NCI-H2196 treated with DMSO at 0.1 percent for 48 hours (cell line): ENCODE results near the gene TLE6.
"Not testable (repeated sequence)": the region's sequence is repeated elsewhere in the genome, so short reads cannot be mapped to it uniquely, and the experiment has no call there.

Experiments used
- DNase-seq: peaks from one replicate; lab custom pipeline; 2025; ENCODE audit not compliant: unreplicated experiment; lab: John Stamatoyannopoulos, UW

The TLE6 gene

DNA sequence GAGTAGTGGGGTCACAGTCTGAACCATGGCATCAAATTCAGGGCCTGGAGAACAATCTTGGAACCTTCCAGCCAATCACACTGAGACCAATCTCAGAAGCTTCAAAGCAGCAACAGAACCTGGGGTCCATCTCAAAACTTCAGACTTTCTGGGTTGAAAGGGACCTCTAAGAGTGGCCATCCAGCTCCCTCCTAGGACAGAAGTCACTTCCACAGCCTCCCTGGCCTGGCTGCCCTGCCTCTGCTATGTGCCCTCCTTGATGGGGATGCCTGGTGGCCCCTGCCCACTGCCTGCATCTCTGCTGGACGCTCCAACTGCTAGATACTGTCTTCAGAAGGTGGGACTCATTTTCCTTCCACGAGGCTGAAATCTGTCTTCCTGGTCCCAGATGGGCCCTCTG lies 49.9 kb downstream of the TLE6 start:
- no peak for DNase-seq

DNA sequence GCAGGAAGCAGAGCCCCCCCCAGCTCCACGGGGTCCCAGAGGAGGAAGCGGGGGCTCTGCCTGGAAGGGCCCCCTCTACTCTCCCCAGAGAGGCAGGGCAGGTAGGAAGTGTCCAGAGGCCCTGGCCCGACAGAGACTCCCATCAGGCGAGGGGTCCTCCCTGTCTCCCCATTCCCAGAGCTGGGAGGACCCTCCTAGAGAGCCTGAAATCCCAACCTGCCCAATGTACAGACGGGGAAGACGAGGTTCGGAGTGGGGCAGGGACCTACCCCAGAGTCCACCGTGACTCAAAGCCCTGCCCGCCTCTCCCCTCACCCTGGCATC lies 50.6 kb downstream of the TLE6 start:
- no peak for DNase-seq

DNA sequence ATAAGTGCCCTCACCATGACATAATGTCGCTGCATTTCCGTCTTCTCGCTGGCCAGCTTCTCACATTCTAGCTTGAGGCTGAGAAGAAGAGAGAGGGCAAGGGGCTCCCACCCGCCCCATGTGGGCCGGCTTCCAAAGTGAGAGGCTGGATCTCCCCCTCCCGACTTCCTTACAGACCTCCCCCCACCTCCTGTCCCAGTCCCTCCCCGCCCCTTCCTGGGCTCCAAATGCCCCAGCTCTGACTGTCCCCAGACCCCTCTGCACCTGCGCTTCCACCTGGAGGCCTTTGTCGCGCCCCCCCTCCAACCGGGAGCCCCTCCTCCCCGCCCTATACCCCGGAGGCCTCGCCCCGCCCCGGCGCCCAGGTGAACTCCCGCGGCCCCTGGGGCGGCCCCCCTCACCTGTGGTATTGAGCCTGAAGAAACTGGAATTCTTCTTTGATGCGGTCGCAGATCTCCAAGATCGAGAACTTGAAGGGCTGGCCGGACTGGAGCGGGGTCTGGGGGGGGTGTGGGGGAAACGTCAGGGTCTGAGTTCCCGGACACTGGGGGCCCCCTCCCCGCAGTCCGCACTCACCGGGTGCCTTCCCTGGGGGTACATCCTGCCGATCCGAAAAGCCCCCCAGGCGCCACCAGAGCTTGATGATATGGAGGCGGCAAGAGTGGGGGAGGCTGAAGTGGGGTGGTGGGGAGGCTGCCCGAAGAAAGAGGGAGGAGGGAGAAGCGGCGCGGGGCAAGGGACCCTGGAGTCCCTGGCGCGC lies 51.1 kb downstream of the TLE6 start:
- no peak for DNase-seq

DNA sequence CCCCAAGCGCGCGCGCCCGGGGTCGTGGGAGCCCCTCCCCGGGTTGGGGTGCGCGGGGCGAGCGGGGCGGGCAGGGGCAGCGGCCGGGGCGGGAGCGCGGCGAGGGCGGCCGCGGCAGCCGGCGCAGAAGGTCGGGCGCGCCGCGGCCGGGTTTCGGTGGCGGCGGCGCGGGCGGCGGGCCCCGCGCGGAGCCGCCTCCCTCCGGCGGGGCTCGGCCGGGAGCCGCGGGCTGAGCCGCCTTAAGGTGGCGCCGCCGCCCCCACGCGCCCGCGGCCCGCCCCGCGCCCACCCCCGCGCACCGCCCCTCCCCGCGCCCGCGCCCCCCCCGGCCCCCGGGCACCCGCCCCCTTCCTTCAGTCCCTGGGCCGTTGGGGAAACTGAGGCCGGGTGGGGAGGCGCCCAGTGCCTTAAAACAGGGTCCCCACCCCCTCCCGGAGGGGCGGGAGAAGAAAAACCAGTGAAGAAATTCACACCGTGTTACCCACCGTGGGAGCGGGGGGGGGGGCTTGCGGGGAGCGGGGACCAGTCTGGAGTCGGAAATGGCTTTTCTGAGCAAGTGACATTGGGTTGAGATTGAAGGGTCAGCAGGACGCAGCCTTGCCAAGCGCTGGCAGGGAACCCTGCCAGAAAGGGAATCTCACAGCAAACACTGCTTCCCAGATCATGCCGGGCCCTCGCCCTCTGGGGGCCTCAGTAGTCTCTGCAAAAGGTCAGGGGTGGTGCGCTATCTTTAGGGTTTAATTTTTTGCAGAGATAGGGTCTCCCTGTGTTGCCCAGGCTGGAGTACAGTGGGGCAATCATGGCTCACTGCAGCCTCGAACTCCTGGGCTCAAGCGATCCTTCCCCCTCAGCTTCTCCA lies 51.9 kb downstream of the TLE6 start, which contains the start of gene TLE2:
Gene TLE2 (minus strand): TSS at position 216 of the 859 bp plus-strand sequence. CDS start 376 bp downstream, outside the sequence.
- no peak for DNase-seq

DNA sequence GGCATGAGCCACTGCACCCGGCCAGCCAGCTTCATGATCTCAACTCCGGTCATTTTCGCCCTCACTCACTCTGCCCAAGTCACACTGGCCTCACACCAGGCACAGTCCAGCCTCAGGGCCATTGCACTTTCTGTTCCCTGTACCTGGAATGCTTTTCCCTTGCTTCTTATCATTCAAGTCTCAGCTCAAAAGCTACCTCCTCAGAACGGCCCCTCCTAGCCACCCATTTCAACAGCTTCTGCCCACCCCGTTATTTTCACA lies 54.2 kb downstream of the TLE6 start:
- DNase-seq = no peak

DNA sequence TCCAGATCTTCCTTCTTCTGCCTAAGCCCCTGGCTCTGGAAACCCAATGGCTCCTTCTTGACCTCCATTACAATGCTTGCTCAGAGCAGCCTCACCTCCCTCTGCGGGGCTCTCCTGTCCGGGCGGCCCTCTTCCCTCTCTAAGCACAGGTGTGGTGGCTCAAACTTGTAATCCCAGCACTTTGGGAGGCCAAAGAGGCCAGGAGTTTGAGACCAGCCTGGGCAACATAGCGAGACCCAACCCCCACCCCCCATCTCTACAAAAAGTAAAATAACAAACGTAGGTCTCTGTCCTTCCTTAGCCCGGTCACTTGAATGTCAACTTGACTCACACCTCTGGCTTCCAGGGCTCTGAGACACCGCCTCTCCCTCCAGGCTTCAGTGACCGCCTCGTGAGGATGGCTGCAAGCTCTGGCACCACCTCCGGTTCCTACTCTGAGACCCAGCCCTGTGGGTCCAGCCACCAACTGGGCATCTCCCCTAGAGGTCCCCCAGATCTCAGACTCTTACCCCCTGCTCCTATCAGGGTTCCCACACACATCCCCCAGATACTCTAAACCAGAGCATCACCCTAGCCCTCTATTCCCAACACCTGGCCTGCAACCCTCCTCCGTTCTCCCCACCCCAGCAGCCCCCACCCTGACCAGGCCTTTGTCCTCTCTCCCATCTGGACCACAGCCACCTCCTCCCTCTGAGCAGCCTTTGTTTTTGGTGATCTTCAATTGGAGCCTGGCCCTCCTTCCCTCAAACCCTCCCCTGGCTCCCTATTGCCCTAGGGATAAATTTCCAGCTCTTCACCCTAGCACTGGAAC lies 56.4 kb downstream of the TLE6 start:
- DNase-seq = no peak

DNA sequence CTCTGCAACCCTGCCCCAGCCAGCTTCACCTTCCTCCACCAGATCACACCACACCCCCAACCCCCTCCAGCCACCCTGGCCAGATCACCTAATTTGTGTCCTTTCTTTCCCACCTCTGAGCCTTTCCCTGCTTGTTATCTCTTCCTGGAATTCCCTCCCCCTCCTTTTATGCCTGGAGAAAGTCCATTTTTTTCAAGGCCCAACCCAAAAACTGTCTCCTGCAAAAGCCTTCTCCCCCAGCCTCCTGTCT lies 57.0 kb downstream of the TLE6 start:
- no peak for DNase-seq

DNA sequence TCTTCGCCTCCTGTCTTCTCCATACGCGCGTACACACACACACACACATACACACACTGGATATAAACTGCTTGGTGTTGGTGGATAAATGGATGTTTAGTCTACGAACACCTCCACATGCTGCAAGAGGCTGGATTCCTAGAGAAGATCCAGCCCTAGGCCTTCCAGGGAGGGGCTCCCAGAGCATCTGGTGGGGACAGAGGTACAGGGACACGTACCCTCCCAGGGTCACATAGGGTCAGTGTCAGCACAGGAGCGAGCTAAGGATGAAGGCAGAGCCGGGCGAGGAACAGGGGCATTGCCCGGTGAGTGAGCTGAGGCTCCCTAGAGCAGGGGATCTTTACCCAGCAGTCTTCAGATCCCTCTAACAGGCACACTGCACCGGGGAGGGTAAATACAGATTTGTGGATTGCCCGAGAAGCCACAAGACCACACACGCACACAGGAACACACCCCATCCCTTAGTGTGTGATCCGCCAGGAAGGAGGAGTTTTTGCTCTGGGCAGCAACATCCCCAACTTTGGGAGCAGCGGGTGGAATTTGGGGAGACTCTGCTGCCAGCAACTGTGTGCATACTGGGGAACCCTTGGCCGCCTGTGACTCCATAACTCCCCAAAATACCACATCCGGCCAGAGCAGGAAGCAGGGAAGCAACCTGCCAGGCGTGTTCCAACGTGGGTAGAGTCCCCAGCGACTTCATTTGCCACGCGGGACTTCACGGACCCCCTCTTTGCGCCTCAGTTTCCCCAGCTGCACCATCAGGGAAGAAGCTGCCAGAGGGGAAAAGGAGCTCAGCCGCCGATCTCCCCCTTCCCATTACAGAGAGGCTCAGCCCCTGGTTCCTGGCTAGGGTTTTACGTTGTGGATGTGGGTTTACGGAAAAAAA lies 57.5 kb downstream of the TLE6 start:
- no peak for DNase-seq

DNA sequence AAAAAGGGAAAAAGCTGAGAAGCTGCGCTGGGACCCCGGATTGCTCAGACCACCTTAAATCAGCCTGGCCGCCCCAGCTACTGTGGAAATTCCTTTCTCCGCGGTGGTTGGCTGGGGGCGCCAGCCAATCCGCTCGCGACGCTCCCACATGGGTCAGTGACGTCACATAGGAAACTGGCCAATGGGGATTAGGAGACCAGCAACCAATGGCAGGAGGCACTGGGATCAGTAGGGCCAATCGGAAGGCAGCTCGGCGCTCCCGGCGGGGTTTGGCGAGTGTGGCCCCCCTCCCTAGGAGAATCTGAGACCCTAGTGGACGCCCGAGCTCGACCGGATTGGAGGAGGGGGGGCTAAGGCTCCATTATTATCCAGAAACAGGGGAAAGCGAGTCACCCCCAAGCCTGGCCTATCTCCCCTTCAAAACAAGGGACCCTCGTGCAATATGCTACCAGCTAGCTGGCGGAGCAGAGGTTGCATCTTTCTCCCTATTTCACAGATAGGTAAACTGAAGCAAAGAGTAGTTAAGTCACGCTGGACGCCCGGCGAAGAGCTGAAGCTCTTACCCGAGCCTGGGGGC lies 58.3 kb downstream of the TLE6 start:
- DNase-seq = peak; percentile 97

DNA sequence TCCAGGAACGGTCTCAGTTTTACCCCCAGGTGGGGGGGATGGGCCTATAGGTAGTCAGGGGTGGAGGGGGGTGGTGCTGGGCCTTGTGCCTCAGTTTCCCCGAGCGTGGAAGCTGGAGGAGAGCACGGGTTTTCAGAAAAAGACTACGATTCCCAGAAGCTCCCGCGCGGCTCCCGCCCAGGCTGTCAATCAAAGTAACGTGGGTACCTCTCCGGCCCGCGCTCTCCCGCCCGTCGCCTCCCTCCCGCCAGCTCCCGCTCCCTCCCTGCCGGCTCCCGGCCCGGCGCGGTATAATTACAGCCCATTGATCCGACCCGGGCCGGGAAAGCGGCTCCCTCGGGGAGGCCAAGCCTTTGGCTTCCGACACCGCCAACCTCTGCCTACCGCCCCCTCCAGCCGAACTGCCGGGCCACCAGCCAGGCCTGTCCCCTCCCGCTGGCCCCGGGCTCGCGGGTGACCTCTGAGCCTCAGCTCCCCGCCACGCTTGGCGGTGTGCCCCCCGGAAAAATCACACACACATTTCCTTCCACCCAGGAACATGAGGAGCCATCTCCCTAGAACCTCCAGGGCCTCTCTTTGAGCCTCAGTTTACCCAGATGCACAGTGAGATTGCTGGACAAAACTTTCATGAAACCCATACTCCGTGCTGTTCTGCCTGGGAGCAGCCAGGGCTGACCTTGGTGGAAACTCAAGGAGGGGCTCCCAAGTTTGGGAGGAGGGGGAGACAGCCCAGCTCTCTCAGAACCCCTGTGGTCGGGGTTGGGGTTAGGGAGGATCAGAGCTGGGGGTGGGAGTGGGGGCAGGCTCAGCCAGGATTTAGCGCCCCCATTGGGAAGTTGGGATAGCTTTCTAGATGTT lies 59.0 kb downstream of the TLE6 start:
- peak; percentile 94 for DNase-seq

DNA sequence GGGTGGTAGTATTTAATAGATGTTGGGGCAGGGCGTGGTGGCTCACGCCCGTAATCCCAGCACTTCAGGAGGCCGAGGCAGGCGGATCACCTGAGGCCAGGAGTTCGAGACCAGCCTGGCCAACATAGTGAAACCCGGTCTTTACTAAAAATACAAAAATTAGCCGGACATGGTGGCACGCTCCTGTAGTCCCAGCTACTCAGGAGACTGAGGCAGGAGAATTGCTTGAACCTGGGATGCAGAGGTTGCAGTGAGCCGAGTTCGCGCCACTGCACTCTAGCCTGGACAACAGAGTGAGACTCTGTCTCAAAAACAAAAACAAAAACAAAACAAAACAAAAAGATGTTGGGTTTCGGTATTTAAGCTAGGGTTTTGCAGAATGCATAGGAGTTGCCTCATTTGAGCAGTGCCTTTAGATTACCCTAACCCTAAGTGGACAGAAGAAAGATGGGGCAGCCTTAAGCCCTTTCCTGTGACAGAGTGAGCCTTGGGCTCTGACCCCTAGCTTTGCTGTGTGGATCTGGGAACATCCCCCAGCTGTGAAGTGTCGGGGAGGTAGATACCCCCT lies 59.7 kb downstream of the TLE6 start:
- not testable (repeated sequence) for DNase-seq

DNA sequence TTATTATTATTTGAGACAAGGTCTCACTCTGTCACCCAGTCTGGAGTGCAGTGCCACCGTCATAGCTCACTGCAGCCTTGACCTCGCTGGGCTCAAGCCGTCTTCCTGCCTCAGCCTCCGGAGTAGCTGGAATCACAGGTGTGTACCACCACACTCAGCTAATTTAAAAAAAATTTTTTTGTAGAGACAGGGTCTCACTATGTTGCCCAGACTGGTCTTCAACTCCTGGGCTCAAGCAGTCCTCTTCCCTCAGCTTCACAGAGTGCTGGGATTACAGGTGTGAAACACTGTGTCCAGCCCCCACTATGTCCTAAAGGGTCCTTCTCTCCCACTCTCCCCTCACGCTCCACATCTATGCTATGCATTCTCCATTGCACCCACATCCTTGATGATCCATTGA lies 60.9 kb downstream of the TLE6 start:
- no peak for DNase-seq

DNA sequence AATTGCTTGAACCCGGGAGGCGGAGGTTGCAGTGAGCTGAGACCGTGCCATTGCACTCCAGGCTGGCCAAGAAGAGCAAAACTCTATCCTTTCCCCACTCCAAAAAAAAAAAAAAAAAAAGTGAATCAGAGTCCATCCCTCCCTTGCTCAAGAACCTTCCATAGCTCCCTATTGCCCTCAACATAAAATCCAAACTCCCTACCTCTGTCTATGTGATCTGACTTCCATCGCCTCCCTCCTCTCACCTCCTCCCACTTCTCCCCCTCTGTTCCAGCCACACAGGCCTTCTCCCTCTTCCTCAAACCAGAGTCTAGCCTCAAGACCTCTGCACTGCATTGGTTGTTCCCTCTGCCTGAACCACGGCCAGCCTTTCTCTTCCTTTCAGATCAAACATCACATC lies 61.8 kb downstream of the TLE6 start:
- DNase-seq = no peak

DNA sequence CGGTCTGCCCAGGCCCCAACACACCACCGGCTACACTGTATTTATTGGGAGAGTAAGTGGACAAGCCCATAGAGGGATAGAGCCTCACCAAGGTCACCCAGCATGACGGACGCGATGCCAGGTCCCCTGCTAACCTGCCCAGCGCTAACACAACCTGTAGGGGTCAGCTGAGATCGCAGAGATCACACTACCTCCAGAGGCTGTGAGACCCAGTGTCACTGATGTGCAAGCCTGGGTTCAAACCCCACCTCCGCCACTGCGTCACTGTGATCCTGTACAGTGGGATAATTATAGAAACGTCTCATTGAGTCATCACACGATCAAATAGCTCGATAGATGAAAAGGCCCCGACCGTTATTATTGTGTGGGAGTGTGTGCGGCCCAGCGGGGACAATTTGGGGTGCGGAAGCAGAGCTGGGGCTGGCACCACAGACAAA lies 62.3 kb downstream of the TLE6 start:
- no peak for DNase-seq

DNA sequence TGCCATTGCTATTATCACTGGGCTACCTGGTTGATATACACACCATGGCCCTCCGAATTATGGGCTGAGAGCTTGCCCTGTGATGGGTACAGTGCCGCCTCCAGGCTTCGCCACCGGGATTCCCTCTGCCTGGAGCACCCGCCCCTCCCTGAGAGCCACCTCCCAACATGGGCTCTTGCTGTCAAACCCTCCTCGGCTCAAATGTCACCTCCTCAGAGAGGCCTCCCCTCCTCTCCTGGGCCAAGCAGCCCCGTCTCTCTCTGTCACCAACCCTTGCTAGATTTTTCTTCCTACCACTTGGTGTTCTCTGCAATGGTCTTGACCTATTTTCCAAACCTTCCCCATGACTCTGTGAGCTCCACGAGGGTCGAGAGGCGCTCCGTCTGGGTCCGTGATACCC lies 64.0 kb downstream of the TLE6 start:
- DNase-seq = no peak

DNA sequence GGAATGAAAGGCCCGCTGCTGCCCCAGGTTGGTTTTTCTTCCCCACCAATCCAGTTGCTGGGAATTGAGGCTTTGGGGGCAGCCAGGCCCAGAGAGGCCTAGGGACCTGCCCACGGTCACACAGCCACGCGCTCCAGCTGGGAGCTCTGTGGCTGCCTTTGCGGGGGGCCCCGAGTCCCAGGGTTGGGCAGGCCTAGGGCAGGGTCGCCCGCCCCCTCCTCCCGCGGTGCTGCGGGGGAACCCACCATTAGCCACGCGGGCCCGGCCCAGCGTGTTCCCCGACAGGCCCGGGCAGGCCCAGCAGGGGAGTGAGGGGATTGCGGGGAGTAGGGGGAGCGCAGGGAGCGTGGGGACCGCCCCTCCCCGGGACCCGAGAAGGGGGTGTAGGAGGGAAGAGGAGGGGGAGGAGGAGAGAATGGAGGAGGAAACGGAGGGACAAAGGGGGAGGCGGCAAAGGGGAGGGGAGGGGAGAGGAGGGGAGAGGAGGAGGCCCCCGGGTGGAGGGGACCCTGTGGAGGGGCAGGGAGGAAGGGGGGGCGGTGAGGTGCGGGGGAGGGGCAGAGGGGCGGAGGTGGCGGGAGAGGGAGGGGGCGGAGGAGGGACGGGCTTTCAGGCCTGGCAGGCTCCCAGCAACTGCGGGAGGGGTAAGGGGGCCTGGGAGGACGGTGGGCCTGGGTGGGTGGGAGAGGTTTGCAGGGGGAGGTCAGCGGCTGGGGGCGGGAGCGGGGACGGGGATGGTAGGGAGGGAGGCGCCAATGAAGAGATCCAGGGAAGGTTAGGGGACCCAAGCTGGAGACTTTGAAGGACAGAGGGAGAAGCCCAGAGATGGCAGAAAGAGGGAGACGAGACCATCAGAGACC lies 64.6 kb downstream of the TLE6 start:
- DNase-seq = no peak

DNA sequence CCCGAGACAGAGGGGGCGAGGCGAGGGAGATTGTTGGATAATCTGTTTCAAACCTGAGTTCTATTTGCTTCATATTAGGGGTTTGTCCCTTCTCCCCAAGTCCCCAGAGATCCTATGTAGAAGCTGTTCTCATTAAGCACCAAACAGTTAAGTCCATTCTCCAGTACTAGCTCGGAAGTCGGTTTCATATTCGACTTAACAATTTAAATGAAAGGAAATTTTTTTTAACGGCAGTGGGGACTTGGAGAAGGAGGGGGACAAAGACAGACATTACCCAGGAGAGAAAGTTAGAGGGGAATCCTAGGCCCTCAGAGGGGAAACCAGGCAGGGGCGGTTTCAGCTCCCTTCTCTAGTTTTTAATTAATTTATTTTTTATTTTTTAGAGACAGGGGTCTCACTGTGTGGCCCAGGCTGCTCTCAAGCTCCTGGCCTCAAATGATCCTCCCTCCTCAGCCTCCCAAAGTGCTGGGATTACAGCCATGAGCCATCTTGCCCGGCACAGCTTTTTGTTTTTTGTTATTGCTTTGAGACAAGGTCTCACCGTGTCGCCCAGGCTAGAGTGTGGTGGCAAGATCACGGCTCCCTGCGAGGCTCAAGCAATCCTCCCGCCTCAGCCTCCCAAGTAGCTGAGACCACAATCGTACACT lies 65.4 kb downstream of the TLE6 start:
- no peak for DNase-seq
